GM23338 (cell line): ENCODE results near the gene CCDC174.

Experiments
- POLR2AphosphoS5 ChIP-seq: IDR thresholded peaks from 2 replicates; pipeline ENCODE4 v1.6.1; 2016; ENCODE audit warnings: antibody characterized with exemption, low read depth
- TF ChIP-seq, protein P1 (sequence below), 2 experiments: fragments of 200-600 bp in 1 of 2; sonication (generic) in 1 of 2; conservative IDR thresholded peaks; 2 replicates each; pipeline versions ENCODE4 v1.5.1 to v1.6.1; 2016 to 2017; ENCODE audit warnings: antibody characterized with exemption in 2 of 2, low read depth in 2 of 2, mild to moderate bottlenecking in 2 of 2, moderate library complexity in 1 of 2

DNA sequence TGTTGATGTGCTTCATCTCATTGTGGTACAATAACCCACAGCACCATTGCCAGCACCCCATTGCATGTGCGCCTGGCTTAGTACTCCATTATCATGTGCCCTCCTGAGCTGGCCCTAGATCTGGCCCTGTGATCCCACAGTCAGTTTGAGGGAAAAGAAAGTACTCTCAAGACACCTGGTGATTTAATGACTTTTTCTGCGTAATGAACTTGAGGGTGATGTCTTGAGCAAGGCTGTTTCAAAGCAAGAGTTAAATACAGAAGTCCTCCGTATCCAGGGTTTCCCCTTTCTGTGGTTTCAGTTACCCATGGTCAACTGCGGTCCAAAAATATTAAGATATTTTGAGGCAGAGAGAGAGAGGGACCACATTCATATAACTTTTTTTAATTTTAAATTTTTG is 39.7 kb downstream of the CCDC174 start:
- TF ChIP-seq, protein P1, sequence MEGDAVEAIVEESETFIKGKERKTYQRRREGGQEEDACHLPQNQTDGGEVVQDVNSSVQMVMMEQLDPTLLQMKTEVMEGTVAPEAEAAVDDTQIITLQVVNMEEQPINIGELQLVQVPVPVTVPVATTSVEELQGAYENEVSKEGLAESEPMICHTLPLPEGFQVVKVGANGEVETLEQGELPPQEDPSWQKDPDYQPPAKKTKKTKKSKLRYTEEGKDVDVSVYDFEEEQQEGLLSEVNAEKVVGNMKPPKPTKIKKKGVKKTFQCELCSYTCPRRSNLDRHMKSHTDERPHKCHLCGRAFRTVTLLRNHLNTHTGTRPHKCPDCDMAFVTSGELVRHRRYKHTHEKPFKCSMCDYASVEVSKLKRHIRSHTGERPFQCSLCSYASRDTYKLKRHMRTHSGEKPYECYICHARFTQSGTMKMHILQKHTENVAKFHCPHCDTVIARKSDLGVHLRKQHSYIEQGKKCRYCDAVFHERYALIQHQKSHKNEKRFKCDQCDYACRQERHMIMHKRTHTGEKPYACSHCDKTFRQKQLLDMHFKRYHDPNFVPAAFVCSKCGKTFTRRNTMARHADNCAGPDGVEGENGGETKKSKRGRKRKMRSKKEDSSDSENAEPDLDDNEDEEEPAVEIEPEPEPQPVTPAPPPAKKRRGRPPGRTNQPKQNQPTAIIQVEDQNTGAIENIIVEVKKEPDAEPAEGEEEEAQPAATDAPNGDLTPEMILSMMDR (conservative IDR thresholded peaks at IDR 0.05; ENCODE audit: low read depth in 2 of 2) = no peak
- TF ChIP-seq POLR2AphosphoS5 = no peak
